Measurements from ENCODE around the gene SYT6.

Gene SYT6

DNA sequence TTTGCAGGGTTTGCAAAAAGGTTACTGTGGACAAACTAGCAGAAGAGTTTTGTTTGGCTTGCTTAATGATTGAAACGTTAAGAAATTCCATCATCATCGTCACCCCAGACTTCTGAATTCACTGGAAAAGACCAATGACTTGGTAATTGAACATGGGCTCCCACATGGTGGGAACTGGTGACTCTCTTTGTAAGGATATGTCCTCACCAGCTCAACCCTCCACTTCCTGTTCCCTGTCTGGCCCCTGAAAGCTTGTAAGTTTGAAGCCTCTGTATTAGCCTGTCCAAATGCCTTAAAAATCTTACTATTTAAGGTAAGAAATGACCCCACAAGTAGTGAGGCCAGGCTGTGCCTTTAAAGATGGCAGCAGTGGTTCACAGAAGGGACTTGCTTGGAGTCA, 9.7 kb downstream of the SYT6 start:
- no peaks in the 10 kb centered on the region for H3K79me1 ChIP-seq (ENCODE audit: low read length)
- H2BK15ac ChIP-seq (replicated peaks; ENCODE audit: low read depth) = no peak overlapping the region
- H3K27ac ChIP-seq (ENCODE audit: low read depth, low read length) = no peak overlapping the region
- no peak overlapping the region for H3K4ac ChIP-seq (ENCODE audit: low read depth, low read length)
- H2AK5ac ChIP-seq (ENCODE audit: low read length) = no peak overlapping the region
- no peaks in the 10 kb centered on the region for H3K36me3 ChIP-seq (ENCODE audit: control insufficient read depth, insufficient read depth, low read length)
- no peak for DNase-seq
- no peak overlapping the region for H4K5ac ChIP-seq (ENCODE audit: low read length)
- H3K56ac ChIP-seq (ENCODE audit: low read length) = no peak overlapping the region
- H3K18ac ChIP-seq (ENCODE audit: low read length) = no peak overlapping the region
- no peak overlapping the region for H3K9ac ChIP-seq (ENCODE audit: low read length)
- no peak overlapping the region for H3K23ac ChIP-seq (ENCODE audit: low read length)
- H3K4me3 ChIP-seq (ENCODE audit: low read length) = no peak overlapping the region
- H3K79me2 ChIP-seq (ENCODE audit: control insufficient read depth, insufficient read depth, low read length) = no peaks in the 10 kb centered on the region
- peaks cover 3% of the 10 kb centered on the region for H3K4me1 ChIP-seq (ENCODE audit: control insufficient read depth, low read depth, low read length)
- H2BK5ac ChIP-seq (ENCODE audit: low read length) = no peak overlapping the region
- no peak overlapping the region for H3K4me2 ChIP-seq (ENCODE audit: low read length)
- H4K8ac ChIP-seq (ENCODE audit: low read depth, low read length) = no peak overlapping the region
- H2BK120ac ChIP-seq (ENCODE audit: low read depth, low read length) = no peak overlapping the region
- WGBS (ENCODE audit: extremely low coverage, insufficient coverage, low lambda C conversion rate) = no CpG with 5 or more reads among the region's 2 CpGs
- no peaks in the 10 kb centered on the region for H3K27me3 ChIP-seq (ENCODE audit: insufficient read depth, low read length, poor library complexity)

DNA sequence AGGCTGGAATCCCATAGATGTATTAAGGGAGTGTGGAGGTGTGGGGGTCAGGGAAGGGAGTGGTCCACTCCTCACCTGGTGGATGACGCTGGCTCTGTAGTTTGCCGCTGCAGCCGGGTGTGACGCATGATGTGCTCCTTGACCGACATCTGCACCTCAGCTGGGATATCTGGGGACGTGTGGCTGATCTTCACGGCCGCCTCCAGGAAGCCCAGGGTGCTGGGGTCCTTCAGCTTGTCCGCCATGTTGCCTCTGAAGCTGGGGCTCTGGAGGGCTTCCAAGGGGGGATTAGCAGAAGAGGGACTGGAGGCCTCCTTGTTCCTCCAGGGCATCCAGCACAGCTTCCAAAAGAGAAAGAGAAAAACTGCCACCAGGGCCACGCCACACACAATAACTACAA, 14.1 kb downstream of the SYT6 start:
- no peaks in the 10 kb centered on the region for H3K79me1 ChIP-seq (ENCODE audit: low read length)
- H3K4ac ChIP-seq (ENCODE audit: low read depth, low read length) = no peak overlapping the region
- no peaks in the 10 kb centered on the region for H3K36me3 ChIP-seq (ENCODE audit: control insufficient read depth, insufficient read depth, low read length)
- no peak overlapping the region for H2AK5ac ChIP-seq (ENCODE audit: low read length)
- H3K4me2 ChIP-seq (ENCODE audit: low read length) = no peak overlapping the region
- no peak overlapping the region for H2BK120ac ChIP-seq (ENCODE audit: low read depth, low read length)
- no peak overlapping the region for H3K9ac ChIP-seq (ENCODE audit: low read length)
- H3K4me3 ChIP-seq (ENCODE audit: low read length) = no peak overlapping the region
- WGBS (ENCODE audit: extremely low coverage, insufficient coverage, low lambda C conversion rate) = no CpG with 5 or more reads among the region's 10 CpGs
- H3K27me3 ChIP-seq (ENCODE audit: insufficient read depth, low read length, poor library complexity) = no peaks in the 10 kb centered on the region
- DNase-seq = no peak
- H3K27ac ChIP-seq (ENCODE audit: low read depth, low read length) = no peak overlapping the region
- H3K56ac ChIP-seq (ENCODE audit: low read length) = no peak overlapping the region
- H2BK15ac ChIP-seq (replicated peaks; ENCODE audit: low read depth) = no peak overlapping the region
- H2BK5ac ChIP-seq (ENCODE audit: low read length) = no peak overlapping the region
- H3K4me1 ChIP-seq (ENCODE audit: control insufficient read depth, low read depth, low read length) = no peaks in the 10 kb centered on the region
- H4K8ac ChIP-seq (ENCODE audit: low read depth, low read length) = no peak overlapping the region
- H3K18ac ChIP-seq (ENCODE audit: low read length) = no peak overlapping the region
- H3K23ac ChIP-seq (ENCODE audit: low read length) = no peak overlapping the region
- H4K5ac ChIP-seq (ENCODE audit: low read length) = no peak overlapping the region
- H3K79me2 ChIP-seq (ENCODE audit: control insufficient read depth, insufficient read depth, low read length) = no peaks in the 10 kb centered on the region

- no peaks in the 10 kb centered on the region for H3K4me1 ChIP-seq (ENCODE audit: control insufficient read depth, low read depth, low read length)
- H3K9ac ChIP-seq (ENCODE audit: low read length) = no peak overlapping the region
- H3K79me2 ChIP-seq (ENCODE audit: control insufficient read depth, insufficient read depth, low read length) = no peaks in the 10 kb centered on the region
- H3K18ac ChIP-seq (ENCODE audit: low read length) = no peak overlapping the region
- no CpG with 5 or more reads among the region's 15 CpGs for WGBS (ENCODE audit: extremely low coverage, insufficient coverage, low lambda C conversion rate)
- no peak overlapping the region for H3K27ac ChIP-seq (ENCODE audit: low read depth, low read length)
- H3K23ac ChIP-seq (ENCODE audit: low read length) = no peak overlapping the region
- no peak overlapping the region for H3K4me2 ChIP-seq (ENCODE audit: low read length)
- H2AK5ac ChIP-seq (ENCODE audit: low read length) = no peak overlapping the region
- H3K4me3 ChIP-seq (ENCODE audit: low read length) = no peak overlapping the region
- no peaks in the 10 kb centered on the region for H3K36me3 ChIP-seq (ENCODE audit: control insufficient read depth, insufficient read depth, low read length)
- H4K8ac ChIP-seq (ENCODE audit: low read depth, low read length) = no peak overlapping the region
- no peak overlapping the region for H4K5ac ChIP-seq (ENCODE audit: low read length)
- H3K4ac ChIP-seq (ENCODE audit: low read depth, low read length) = no peak overlapping the region
- H2BK5ac ChIP-seq (ENCODE audit: low read length) = no peak overlapping the region
- H3K56ac ChIP-seq (ENCODE audit: low read length) = no peak overlapping the region
- no peak for DNase-seq
- no peaks in the 10 kb centered on the region for H3K79me1 ChIP-seq (ENCODE audit: low read length)
- no peak overlapping the region for H2BK120ac ChIP-seq (ENCODE audit: low read depth, low read length)
- H2BK15ac ChIP-seq (replicated peaks; ENCODE audit: low read depth) = no peak overlapping the region
- H3K27me3 ChIP-seq (ENCODE audit: insufficient read depth, low read length, poor library complexity) = no peaks in the 10 kb centered on the region
These were observed 16.2 kb downstream of the SYT6 start for GRCh38 chr1:114137497-114137896.

DNA sequence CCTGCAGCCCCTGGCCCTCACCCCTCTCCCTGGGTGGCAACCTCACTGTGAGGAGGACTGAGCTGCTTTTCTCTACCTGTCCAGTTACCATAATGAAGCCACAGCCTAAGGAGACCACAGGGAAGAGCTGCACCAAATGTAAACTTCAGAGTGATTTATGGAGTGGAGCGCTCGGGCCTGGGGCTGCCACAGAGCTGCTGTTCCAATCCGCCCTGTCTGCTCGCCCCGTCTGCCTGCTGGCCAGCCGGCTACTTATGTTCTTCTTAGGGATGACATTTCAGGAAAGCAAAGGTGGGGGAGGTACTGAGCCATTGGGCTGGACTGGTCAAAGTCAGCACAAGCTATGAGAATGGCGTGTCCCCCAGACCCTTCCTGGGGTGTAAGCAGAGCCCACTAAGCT, 17.9 kb downstream of the SYT6 start:
- no peak overlapping the region for H3K23ac ChIP-seq (ENCODE audit: low read length)
- H3K27me3 ChIP-seq (ENCODE audit: insufficient read depth, low read length, poor library complexity) = no peaks in the 10 kb centered on the region
- no peak overlapping the region for H2BK15ac ChIP-seq (replicated peaks; ENCODE audit: low read depth)
- no peaks in the 10 kb centered on the region for H3K4me1 ChIP-seq (ENCODE audit: control insufficient read depth, low read depth, low read length)
- no peak overlapping the region for H2BK5ac ChIP-seq (ENCODE audit: low read length)
- no peak overlapping the region for H3K4ac ChIP-seq (ENCODE audit: low read depth, low read length)
- DNase-seq = no peak
- no peak overlapping the region for H4K8ac ChIP-seq (ENCODE audit: low read depth, low read length)
- no peaks in the 10 kb centered on the region for H3K79me2 ChIP-seq (ENCODE audit: control insufficient read depth, insufficient read depth, low read length)
- H3K79me1 ChIP-seq (ENCODE audit: low read length) = no peaks in the 10 kb centered on the region
- no peak overlapping the region for H2BK120ac ChIP-seq (ENCODE audit: low read depth, low read length)
- H3K27ac ChIP-seq (ENCODE audit: low read depth, low read length) = no peak overlapping the region
- H3K56ac ChIP-seq (ENCODE audit: low read length) = no peak overlapping the region
- H3K18ac ChIP-seq (ENCODE audit: low read length) = no peak overlapping the region
- no peaks in the 10 kb centered on the region for H3K36me3 ChIP-seq (ENCODE audit: control insufficient read depth, insufficient read depth, low read length)
- no peak overlapping the region for H3K4me2 ChIP-seq (ENCODE audit: low read length)
- no peak overlapping the region for H2AK5ac ChIP-seq (ENCODE audit: low read length)
- WGBS (ENCODE audit: extremely low coverage, insufficient coverage, low lambda C conversion rate) = no CpG with 5 or more reads among the region's 7 CpGs
- no peak overlapping the region for H4K5ac ChIP-seq (ENCODE audit: low read length)
- no peak overlapping the region for H3K9ac ChIP-seq (ENCODE audit: low read length)
- H3K4me3 ChIP-seq (ENCODE audit: low read length) = no peak overlapping the region

DNA sequence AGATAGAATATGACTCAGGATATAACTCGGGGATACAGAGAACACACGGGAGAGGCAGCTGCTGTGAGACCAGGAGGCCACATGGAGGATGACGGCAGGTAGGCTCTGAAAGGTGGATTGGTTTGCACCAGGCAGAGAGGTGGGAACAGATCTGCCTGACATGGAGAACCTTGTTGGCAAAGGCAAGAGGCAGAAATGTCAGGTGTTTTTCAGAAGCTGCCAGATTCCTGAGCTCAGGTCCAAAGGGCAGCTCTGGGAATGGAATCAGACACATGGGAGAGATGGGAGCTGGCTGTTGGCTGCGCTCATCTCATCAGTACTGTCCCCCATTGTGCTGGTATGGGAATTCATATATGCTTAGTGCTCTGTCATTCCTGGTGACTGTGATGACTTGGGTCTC, 19.2 kb downstream of the SYT6 start:
- no peak overlapping the region for H2BK15ac ChIP-seq (replicated peaks; ENCODE audit: low read depth)
- no peak overlapping the region for H3K27ac ChIP-seq (ENCODE audit: low read depth, low read length)
- H3K23ac ChIP-seq (ENCODE audit: low read length) = no peak overlapping the region
- no peaks in the 10 kb centered on the region for H3K27me3 ChIP-seq (ENCODE audit: insufficient read depth, low read length, poor library complexity)
- H3K18ac ChIP-seq (ENCODE audit: low read length) = no peak overlapping the region
- no peak overlapping the region for H4K5ac ChIP-seq (ENCODE audit: low read length)
- WGBS (ENCODE audit: extremely low coverage, insufficient coverage, low lambda C conversion rate) = no CpG with 5 or more reads among the region's 4 CpGs
- no peak overlapping the region for H3K9ac ChIP-seq (ENCODE audit: low read length)
- DNase-seq = no peak
- no peaks in the 10 kb centered on the region for H3K4me1 ChIP-seq (ENCODE audit: control insufficient read depth, low read depth, low read length)
- H3K4me3 ChIP-seq (ENCODE audit: low read length) = no peak overlapping the region
- H3K4ac ChIP-seq (ENCODE audit: low read depth, low read length) = no peak overlapping the region
- H3K79me2 ChIP-seq (ENCODE audit: control insufficient read depth, insufficient read depth, low read length) = no peaks in the 10 kb centered on the region
- H3K4me2 ChIP-seq (ENCODE audit: low read length) = no peak overlapping the region
- H2BK5ac ChIP-seq (ENCODE audit: low read length) = no peak overlapping the region
- no peak overlapping the region for H3K56ac ChIP-seq (ENCODE audit: low read length)
- no peak overlapping the region for H2BK120ac ChIP-seq (ENCODE audit: low read depth, low read length)
- no peak overlapping the region for H2AK5ac ChIP-seq (ENCODE audit: low read length)
- no peaks in the 10 kb centered on the region for H3K79me1 ChIP-seq (ENCODE audit: low read length)
- H4K8ac ChIP-seq (ENCODE audit: low read depth, low read length) = no peak overlapping the region
- no peaks in the 10 kb centered on the region for H3K36me3 ChIP-seq (ENCODE audit: control insufficient read depth, insufficient read depth, low read length)

- Histone ChIP-seq H3K79me2 (ENCODE audit: control insufficient read depth, insufficient read depth, low read length) (no peaks in the 10 kb centered on the region), H3K27me3 (ENCODE audit: insufficient read depth, low read length, poor library complexity) (no peaks in the 10 kb centered on the region), H3K27ac (ENCODE audit: low read depth, low read length) (no peak overlapping the region), H3K4me1 (ENCODE audit: control insufficient read depth, low read depth, low read length) (no peaks in the 10 kb centered on the region), H3K4me2 (ENCODE audit: low read length) (no peak overlapping the region), H2BK15ac (replicated peaks; ENCODE audit: low read depth) (no peak overlapping the region), H4K5ac (ENCODE audit: low read length) (no peak overlapping the region), H2BK120ac (ENCODE audit: low read depth, low read length) (no peak overlapping the region), H3K18ac (ENCODE audit: low read length) (no peak overlapping the region), H3K36me3 (ENCODE audit: control insufficient read depth, insufficient read depth, low read length) (no peaks in the 10 kb centered on the region), H2AK5ac (ENCODE audit: low read length) (no peak overlapping the region), H4K8ac (ENCODE audit: low read depth, low read length) (no peak overlapping the region), H3K9ac (ENCODE audit: low read length) (no peak overlapping the region), H3K4ac (ENCODE audit: low read depth, low read length) (no peak overlapping the region), H3K56ac (ENCODE audit: low read length) (no peak overlapping the region), H3K79me1 (ENCODE audit: low read length) (no peaks in the 10 kb centered on the region), H3K23ac (ENCODE audit: low read length) (no peak overlapping the region), H2BK5ac (ENCODE audit: low read length) (no peak overlapping the region), H3K4me3 (ENCODE audit: low read length) (no peak overlapping the region)
- no CpG with 5 or more reads among the region's 7 CpGs for WGBS (ENCODE audit: extremely low coverage, insufficient coverage, low lambda C conversion rate)
- DNase-seq = no peak
These were observed 20.5 kb downstream of the SYT6 start for GRCh38 chr1:114133129-114133528.

All from mesendoderm (in vitro differentiated cells).